ENCODE results near the gene SHISAL2A. TPM values are rescaled to one million over a fixed set of nuclear protein-coding genes. Genes with fewer than 3 reads are reported as not detected.

SHISAL2A gene
- polyA plus RNA-seq, 1 of the 3 experiments (the other 2 are of a cell fraction) = 0.07 TPM

GRCh38 chr1:52674497-52675384 is 41.8 kb downstream of the SHISAL2A start:
- H3K4me2 ChIP-seq = no peak overlapping the region

GRCh38 chr1:52676249-52676903 is 43.4 kb downstream of the SHISAL2A start:
- Histone ChIP-seq H3F3A (replicated peaks; ENCODE audit: insufficient read depth) (no peaks in the 10 kb centered on the region), H3K79me2 (ENCODE audit: insufficient read depth) (no peaks in the 10 kb centered on the region), H3K4me2 (no peak overlapping the region), H3K27me3 (ENCODE audit: insufficient read depth) (no peaks in the 10 kb centered on the region), H2AFZ (ENCODE audit: low read depth) (no peak overlapping the region), H3K4me1 (ENCODE audit: control insufficient read depth in 1 of 2, insufficient read depth in 2 of 2, low read depth in 1 of 2, low read length in 1 of 2) (peaks cover 4 to 7% of the 10 kb centered on the region in 2 experiments; a peak in 1 of 4 replicates), H3K36me3 (replicated peaks in 1 of 2; ENCODE audit: control insufficient read depth in 1 of 2, insufficient read depth in 2 of 2, low read length in 1 of 2) (no peaks in the 10 kb centered on the region), H3K9ac (no peak overlapping the region), H3K9me3 (no peaks in the 10 kb centered on the region), H3K4me3 (ENCODE audit: low read depth in 2 of 2, low read length in 1 of 2) (no peak overlapping the region), H3K27ac (ENCODE audit: low read depth in 2 of 2, low read length in 1 of 2) (no peak overlapping the region), H4K20me1 (ENCODE audit: insufficient read depth) (no peaks in the 10 kb centered on the region), H3K9me2 (no peaks in the 10 kb centered on the region)
- TF ChIP-seq ELF1 (IDR thresholded peaks at IDR 0.05) (no peak), ZBTB33 (IDR thresholded peaks at IDR 0.05; ENCODE audit: borderline replicate concordance, low read depth) (no peak), MXI1 (IDR thresholded peaks at IDR 0.05; ENCODE audit: low read depth, low read length) (no peak), TEAD4 (IDR thresholded peaks at IDR 0.05; ENCODE audit: borderline replicate concordance, insufficient read depth) (no peak)
- ChIA-PET POLR2A (no interaction called here), CTCF (interaction anchor here (2.8 kb wide), 1 partner anchor 10 kb away, joined by 9 read pairs; no protein-coding TSS in a partner anchor)
- DNase-seq = no peak
- 86% methylated on average over 8 of the region's 8 CpGs for WGBS (ENCODE audit: low lambda C conversion rate)

More at GRCh38 chr1:52674497-52675384, 41.8 kb downstream of the SHISAL2A start:
- no peaks in the 10 kb centered on the region for H3K9me2 ChIP-seq
- ChIA-PET POLR2A (no interaction called here), CTCF (interaction anchor here (2.8 to 3.1 kb wide), 2 partner anchors 12 kb away, joined by 9 to 13 read pairs; no protein-coding TSS in a partner anchor)
- H4K20me1 ChIP-seq (ENCODE audit: insufficient read depth) = no peaks in the 10 kb centered on the region
- H3K4me3 ChIP-seq (ENCODE audit: low read depth in 2 of 2, low read length in 1 of 2) = no peak overlapping the region
- H3K79me2 ChIP-seq (ENCODE audit: insufficient read depth) = no peaks in the 10 kb centered on the region
- no peaks in the 10 kb centered on the region for H3K27me3 ChIP-seq (ENCODE audit: insufficient read depth)
- TF ChIP-seq PBX3 (IDR thresholded peaks at IDR 0.05) (peak; percentile 53; the same call in 1 of the 2 replicates), GATA2 (CRISPR knock-in tag; IDR thresholded peaks at IDR 0.05) (no peak), TCF12 (IDR thresholded peaks at IDR 0.05) (peak; percentile 30)
- H2AFZ ChIP-seq (ENCODE audit: low read depth) = peak overlapping the region; percentile 47
- no peaks in the 10 kb centered on the region for H3K9me3 ChIP-seq
- no peaks in the 10 kb centered on the region for H3F3A ChIP-seq (replicated peaks; ENCODE audit: insufficient read depth)
- H3K36me3 ChIP-seq (replicated peaks in 1 of 2; ENCODE audit: control insufficient read depth in 1 of 2, insufficient read depth in 2 of 2, low read length in 1 of 2) = no peaks in the 10 kb centered on the region
- DNase-seq = no peak
- 77% methylated on average over 5 of the region's 6 CpGs for WGBS (ENCODE audit: low lambda C conversion rate)
- no peak overlapping the region for H3K27ac ChIP-seq (ENCODE audit: low read depth in 2 of 2, low read length in 1 of 2)
- H3K4me1 ChIP-seq (ENCODE audit: control insufficient read depth in 1 of 2, insufficient read depth in 2 of 2, low read depth in 1 of 2, low read length in 1 of 2) = peaks cover 4 to 7% of the 10 kb centered on the region in 2 experiments; a peak in 1 of 4 replicates
- no peak overlapping the region for H3K9ac ChIP-seq

All from SK-N-SH (cell line).